ENCODE data around the gene ZBBX. TPM values are rescaled to one million over a fixed set of nuclear protein-coding genes. Genes with fewer than 3 reads are reported as not detected.

ZBBX gene
- total RNA-seq, 2 experiments from 2014 or later: not detected

DNA sequence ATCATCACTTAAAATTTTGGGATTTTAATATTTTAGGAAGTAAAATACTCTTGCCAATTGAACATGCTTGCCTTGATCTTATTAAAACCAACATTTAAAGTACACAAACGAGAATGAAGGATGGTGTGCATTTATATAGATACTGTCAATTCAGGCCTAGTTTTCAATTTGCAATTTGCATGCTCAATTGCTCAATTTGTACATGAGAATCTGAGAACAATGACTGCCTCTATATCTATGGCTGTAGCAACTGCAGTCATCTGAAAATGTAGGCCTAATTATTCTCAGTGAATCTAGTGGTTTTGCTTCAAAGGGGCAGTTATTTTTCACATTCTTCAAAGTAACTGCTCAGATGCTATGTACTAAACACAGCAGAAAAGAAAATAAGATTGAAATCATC is 18.8 kb downstream of the ZBBX start:
- no peak for DNase-seq
- Mint-ChIP-seq H3K4me1 (ENCODE audit: low read depth) (no peaks in the 10 kb centered on the region), H3K9me3 (peaks cover 7% of the 10 kb centered on the region), H3K27ac (no peak overlapping the region), H3K27me3 (no peaks in the 10 kb centered on the region), H3K36me3 (no peaks in the 10 kb centered on the region), H3K4me3 (no peak overlapping the region)
- POLR2A ChIA-PET: no interaction called here
- CTCF ChIA-PET: no interaction called here
- intact Hi-C loops (cut with micrococcal nuclease): no loop called here

GRCh38 chr3:167355446-167355845 is 24.7 kb downstream of the ZBBX start:
- ChIA-PET CTCF (no interaction called here), POLR2A (no interaction called here)
- H3K36me3 Mint-ChIP-seq: no peaks in the 10 kb centered on the region
- no peaks in the 10 kb centered on the region for H3K4me1 Mint-ChIP-seq (ENCODE audit: low read depth)
- peaks cover 2% of the 10 kb centered on the region for H3K27me3 Mint-ChIP-seq
- H3K27ac Mint-ChIP-seq: no peak overlapping the region
- H3K9me3 Mint-ChIP-seq: peaks cover 7% of the 10 kb centered on the region
- no peak for DNase-seq
- H3K4me3 Mint-ChIP-seq: no peak overlapping the region
- intact Hi-C loops (cut with micrococcal nuclease): no loop called here

DNA sequence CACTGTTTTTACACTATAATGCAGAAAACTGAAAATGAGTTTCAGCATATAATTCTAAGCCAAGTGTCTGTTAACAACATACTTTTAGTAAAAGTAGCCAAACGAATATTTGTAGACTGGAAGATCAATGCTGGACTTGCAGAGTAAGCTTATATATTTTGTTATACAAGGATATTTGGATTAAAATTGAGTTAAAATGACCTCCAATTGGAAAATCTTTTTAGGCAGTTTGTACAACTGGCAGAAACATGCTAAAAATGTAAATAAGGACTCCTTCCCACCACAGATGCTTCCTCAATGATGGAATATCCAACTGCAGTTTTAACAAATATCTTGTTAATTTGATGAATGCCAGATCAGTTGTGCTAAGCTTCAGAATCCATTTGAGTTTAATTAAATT is 25.3 kb downstream of the ZBBX start:
- H3K27me3 Mint-ChIP-seq: peaks cover 2% of the 10 kb centered on the region
- no peaks in the 10 kb centered on the region for H3K36me3 Mint-ChIP-seq
- no peaks in the 10 kb centered on the region for H3K4me1 Mint-ChIP-seq (ENCODE audit: low read depth)
- CTCF ChIA-PET: no interaction called here
- POLR2A ChIA-PET: no interaction called here
- no peak overlapping the region for H3K27ac Mint-ChIP-seq
- H3K4me3 Mint-ChIP-seq: no peak overlapping the region
- peaks cover 7% of the 10 kb centered on the region for H3K9me3 Mint-ChIP-seq
- no peak for DNase-seq
- intact Hi-C loops (cut with micrococcal nuclease): no loop called here

DNA sequence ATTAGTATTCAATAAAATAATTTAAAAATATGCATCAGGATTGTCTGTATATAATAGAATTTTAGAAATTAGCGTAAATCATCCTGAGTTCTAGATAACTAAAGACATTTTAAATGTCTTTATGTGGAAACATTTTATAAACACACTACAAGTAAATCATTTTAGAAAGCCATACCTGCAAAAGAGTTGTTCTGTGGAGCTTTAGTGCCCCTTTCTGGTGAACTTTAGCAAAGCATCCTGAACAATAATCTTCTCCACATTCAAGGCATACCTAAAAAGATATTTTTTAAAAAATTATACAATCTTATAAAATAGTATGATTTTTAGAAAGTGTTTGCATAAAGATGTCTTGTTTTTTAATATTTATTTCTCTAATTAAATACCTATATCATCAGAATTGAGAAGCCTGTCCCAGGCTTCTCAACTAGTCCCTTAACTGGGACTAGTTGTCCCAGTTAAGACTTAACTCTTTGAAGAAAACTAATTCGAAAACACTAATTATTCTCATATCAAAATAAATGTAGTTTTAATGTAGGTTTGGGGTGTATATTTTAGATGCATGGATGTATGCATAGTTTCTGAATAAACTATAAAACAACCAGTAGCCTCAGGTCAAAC is 29.7 kb downstream of the ZBBX start:
- no peak overlapping the region for H3K27ac Mint-ChIP-seq
- DNase-seq: no peak
- no peaks in the 10 kb centered on the region for H3K36me3 Mint-ChIP-seq
- ChIA-PET POLR2A (no interaction called here), CTCF (no interaction called here)
- H3K9me3 Mint-ChIP-seq: no peaks in the 10 kb centered on the region
- no peaks in the 10 kb centered on the region for H3K4me1 Mint-ChIP-seq (ENCODE audit: low read depth)
- peaks cover 2% of the 10 kb centered on the region for H3K27me3 Mint-ChIP-seq
- intact Hi-C loops (cut with micrococcal nuclease): no loop called here
- H3K4me3 Mint-ChIP-seq: no peak overlapping the region

DNA sequence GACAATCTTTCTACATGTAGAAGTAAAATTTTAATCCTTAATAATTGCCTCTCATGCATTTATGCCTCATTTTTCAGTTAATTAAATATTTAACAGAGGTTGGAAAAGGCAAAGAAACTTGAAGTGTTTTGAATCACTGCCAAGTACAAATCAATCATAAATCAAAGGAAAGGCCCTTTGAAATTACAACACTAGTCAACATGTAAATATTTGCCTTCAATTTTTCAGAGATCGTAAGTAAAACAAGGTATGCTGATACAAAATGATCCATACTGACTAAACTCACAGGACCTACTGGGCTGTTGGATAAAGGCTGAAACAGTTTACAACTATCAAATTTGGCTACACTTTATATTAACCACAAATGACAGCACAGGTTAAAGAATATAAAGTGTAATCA is 33.9 kb downstream of the ZBBX start:
- Mint-ChIP-seq H3K36me3 (no peaks in the 10 kb centered on the region), H3K27me3 (no peaks in the 10 kb centered on the region), H3K27ac (no peak overlapping the region), H3K4me1 (ENCODE audit: low read depth) (no peaks in the 10 kb centered on the region), H3K9me3 (no peaks in the 10 kb centered on the region), H3K4me3 (no peak overlapping the region)
- ChIA-PET POLR2A (no interaction called here), CTCF (no interaction called here)
- DNase-seq: no peak
- intact Hi-C loops (cut with micrococcal nuclease): no loop called here

GRCh38 chr3:167330993-167331785 is 48.9 kb downstream of the ZBBX start:
- no peak overlapping the region for H3K27ac Mint-ChIP-seq
- no peaks in the 10 kb centered on the region for H3K9me3 Mint-ChIP-seq
- ChIA-PET POLR2A (no interaction called here), CTCF (no interaction called here)
- H3K36me3 Mint-ChIP-seq: no peaks in the 10 kb centered on the region
- no peak for DNase-seq
- H3K4me1 Mint-ChIP-seq (ENCODE audit: low read depth): no peaks in the 10 kb centered on the region
- intact Hi-C loops (cut with micrococcal nuclease): no loop called here
- H3K4me3 Mint-ChIP-seq: no peak overlapping the region
- no peaks in the 10 kb centered on the region for H3K27me3 Mint-ChIP-seq

- Mint-ChIP-seq H3K9me3 (no peaks in the 10 kb centered on the region), H3K27me3 (no peaks in the 10 kb centered on the region)
- CTCF ChIA-PET: interaction anchor here (0.7 kb wide), 1 partner anchor 412 kb away, joined by 5 read pairs; the partner anchor contains the start of gene SERPINI1
These were observed 56.5 kb downstream of the ZBBX start for GRCh38 chr3:167323572-167323971.

GRCh38 chr3:167318996-167319615 is 61.0 kb downstream of the ZBBX start:
- ChIA-PET POLR2A (no interaction called here), CTCF (no interaction called here)
- Mint-ChIP-seq H3K27me3 (no peaks in the 10 kb centered on the region), H3K9me3 (no peaks in the 10 kb centered on the region), H3K4me3 (no peak overlapping the region), H3K36me3 (no peaks in the 10 kb centered on the region), H3K27ac (no peak overlapping the region), H3K4me1 (ENCODE audit: low read depth) (no peaks in the 10 kb centered on the region)
- intact Hi-C loops (cut with micrococcal nuclease): no loop called here
- DNase-seq: no peak

More at GRCh38 chr3:167323572-167323971, 56.5 kb downstream of the ZBBX start:
- intact Hi-C loops (cut with micrococcal nuclease): no loop called here
- no peak for DNase-seq
- POLR2A ChIA-PET: no interaction called here
- no peaks in the 10 kb centered on the region for H3K36me3 Mint-ChIP-seq
- H3K4me3 Mint-ChIP-seq: no peak overlapping the region
- H3K4me1 Mint-ChIP-seq (ENCODE audit: low read depth): no peaks in the 10 kb centered on the region
- H3K27ac Mint-ChIP-seq: no peak overlapping the region

- DNase-seq: no peak
- Mint-ChIP-seq H3K27me3 (no peaks in the 10 kb centered on the region), H3K9me3 (no peaks in the 10 kb centered on the region), H3K4me3 (no peak overlapping the region), H3K36me3 (no peaks in the 10 kb centered on the region), H3K27ac (no peak overlapping the region), H3K4me1 (ENCODE audit: low read depth) (no peaks in the 10 kb centered on the region)
- ChIA-PET POLR2A (no interaction called here), CTCF (no interaction called here)
- intact Hi-C loops (cut with micrococcal nuclease): no loop called here
These were observed 61.8 kb downstream of the ZBBX start for GRCh38 chr3:167318306-167318705.

DNA sequence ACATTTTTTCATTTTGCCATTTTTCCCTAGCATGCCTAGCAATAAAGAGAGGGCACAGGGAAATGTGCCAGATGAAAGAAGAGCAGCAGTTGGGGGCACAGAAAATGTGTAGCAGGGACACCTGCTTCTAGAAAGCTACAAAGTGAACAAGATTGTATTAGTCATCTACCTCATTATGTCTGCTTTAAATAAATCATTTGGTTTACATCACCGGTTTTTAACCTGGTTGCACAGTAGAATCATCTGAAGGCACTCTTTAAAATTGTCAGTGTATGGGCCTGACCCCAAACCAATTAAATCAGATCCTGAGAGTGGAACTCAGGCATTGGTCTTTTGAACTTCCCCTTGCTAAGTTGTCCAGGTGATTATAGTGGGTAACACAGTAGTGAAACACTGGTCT is 73.8 kb downstream of the ZBBX start:
- Mint-ChIP-seq H3K4me1 (ENCODE audit: low read depth) (no peaks in the 10 kb centered on the region), H3K9me3 (no peaks in the 10 kb centered on the region), H3K27me3 (no peaks in the 10 kb centered on the region), H3K27ac (no peak overlapping the region), H3K4me3 (no peak overlapping the region), H3K36me3 (no peaks in the 10 kb centered on the region)
- no peak for DNase-seq
- CTCF ChIA-PET: no interaction called here
- intact Hi-C loops (cut with micrococcal nuclease): no loop called here
- POLR2A ChIA-PET: interaction anchor here (0.9 kb wide), 1 partner anchor 9 kb away, joined by 3 read pairs; no protein-coding TSS in a partner anchor

DNA sequence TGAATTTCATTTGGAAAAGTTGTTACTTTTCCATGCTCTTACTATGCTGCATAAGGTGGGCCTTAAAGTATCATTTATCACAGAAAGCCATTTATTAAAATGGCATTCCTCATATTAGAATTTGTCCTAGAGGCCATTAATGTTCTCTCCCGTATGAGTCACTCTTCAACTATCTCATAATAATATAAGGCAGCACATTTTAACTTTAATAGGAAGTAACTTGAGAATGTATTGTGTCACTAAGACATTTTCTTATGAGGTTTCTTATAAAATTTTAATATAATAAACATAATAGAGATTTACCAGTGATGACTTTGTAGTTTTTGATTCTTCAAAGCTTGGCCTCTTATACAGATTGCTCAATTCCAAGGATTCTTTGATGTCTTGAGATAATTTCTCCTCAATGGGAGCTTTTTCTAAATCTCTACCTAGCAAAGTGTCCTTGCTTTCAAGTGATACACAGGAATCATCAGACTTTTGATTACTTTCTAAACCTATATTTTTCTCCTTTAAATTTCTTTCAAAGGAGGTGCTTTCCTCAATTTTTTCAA is 74.7 kb downstream of the ZBBX start:
- intact Hi-C loops (cut with micrococcal nuclease): no loop called here
- Mint-ChIP-seq H3K36me3 (no peaks in the 10 kb centered on the region), H3K27me3 (no peaks in the 10 kb centered on the region), H3K4me1 (ENCODE audit: low read depth) (no peaks in the 10 kb centered on the region), H3K27ac (no peak overlapping the region), H3K9me3 (no peaks in the 10 kb centered on the region), H3K4me3 (no peak overlapping the region)
- POLR2A ChIA-PET: no interaction called here
- CTCF ChIA-PET: no interaction called here
- DNase-seq: no peak

- intact Hi-C loops (cut with micrococcal nuclease): no loop called here
- Mint-ChIP-seq H3K27me3 (no peaks in the 10 kb centered on the region), H3K4me1 (ENCODE audit: low read depth) (no peaks in the 10 kb centered on the region), H3K9me3 (no peaks in the 10 kb centered on the region), H3K36me3 (no peaks in the 10 kb centered on the region), H3K27ac (no peak overlapping the region), H3K4me3 (no peak overlapping the region)
- no peak for DNase-seq
- POLR2A ChIA-PET: no interaction called here
- CTCF ChIA-PET: no interaction called here
These were observed 76.0 kb downstream of the ZBBX start for GRCh38 chr3:167304077-167304476.

GRCh38 chr3:167302678-167303077 is 77.4 kb downstream of the ZBBX start:
- H3K4me3 Mint-ChIP-seq: no peak overlapping the region
- intact Hi-C loops (cut with micrococcal nuclease): no loop called here
- H3K27me3 Mint-ChIP-seq: no peaks in the 10 kb centered on the region
- ChIA-PET POLR2A (no interaction called here), CTCF (no interaction called here)
- no peak for DNase-seq
- no peaks in the 10 kb centered on the region for H3K36me3 Mint-ChIP-seq
- H3K9me3 Mint-ChIP-seq: no peaks in the 10 kb centered on the region
- H3K4me1 Mint-ChIP-seq (ENCODE audit: low read depth): no peaks in the 10 kb centered on the region
- H3K27ac Mint-ChIP-seq: no peak overlapping the region

Data from activated CD4-positive, alpha-beta memory T cell treated with anti-CD3 and anti-CD28 coated beads for 36 hours (primary cell).